K562 (cell line): ENCODE measurements around the gene MALAT1. TPM values are rescaled to one million over a fixed set of nuclear protein-coding genes. Genes with fewer than 3 reads are reported as not detected.

Experiments
- BRD9 ChIP-seq: fragments of 450-650 bp; IDR thresholded peaks from 2 replicates; pipeline ENCODE4 v1.6.1; 2018; ENCODE audit warnings: low read depth; ENCODE audit not compliant: partially characterized antibody
- COPS2 ChIP-seq: fragments of 450-650 bp; conservative IDR thresholded peaks from 2 replicates; pipeline ENCODE4 v1.6.1; 2016; ENCODE audit warnings: mild to moderate bottlenecking, moderate library complexity
- DMBX1 ChIP-seq: fragments of 250-450 bp; sonication (Bioruptor Pico); IDR thresholded peaks from 2 replicates; pipeline ENCODE4 v1.8.0; 2022; ENCODE audit warnings: inconsistent platforms, mild to moderate bottlenecking, moderate library complexity, borderline replicate concordance
- EGR1 ChIP-seq: fragments of 450-650 bp; conservative IDR thresholded peaks from 2 replicates; pipeline ENCODE4 v1.6.1; 2017; ENCODE audit warnings: mild to moderate bottlenecking
- ETV5 ChIP-seq: sonication (generic); formaldehyde crosslinking; IDR thresholded peaks from 2 replicates; pipeline ENCODE4 v1.4.0; 2020; ENCODE audit warnings: low read depth, mild to moderate bottlenecking, missing genetic modification reagents
- FOXK2 ChIP-seq, 2 experiments: fragments of 450-650 bp; IDR thresholded peaks in 1 of 2; conservative IDR thresholded peaks in 1 of 2; 2 replicates each; pipeline ENCODE4 v1.6.1; 2016; ENCODE audit warnings: low read depth in 2 of 2, mild to moderate bottlenecking in 1 of 2
- HIVEP1 ChIP-seq: fragments of 250-450 bp; sonication (Bioruptor Pico); IDR thresholded peaks from 2 replicates; pipeline ENCODE4 v1.4.0; 2020; ENCODE audit warnings: mild to moderate bottlenecking
- HMGN3 ChIP-seq: IDR thresholded peaks from 2 replicates; pipeline ENCODE4 v1.6.1; 2011; ENCODE audit warnings: borderline replicate concordance, low read depth, mild to moderate bottlenecking, mixed read lengths, low read length; ENCODE audit not compliant: insufficient read length; ENCODE audit errors: extremely low read depth
- ILK ChIP-seq: fragments of 450-650 bp; IDR thresholded peaks from 2 replicates; pipeline ENCODE4 v1.6.1; 2016; ENCODE audit warnings: missing genetic modification characterization, low read depth, mild to moderate bottlenecking, missing compliant biosample characterization, moderate library complexity, borderline replicate concordance
- IRF9 ChIP-seq: fragments of 450-650 bp; IDR thresholded peaks from 2 replicates; pipeline ENCODE4 v1.6.1; 2016; ENCODE audit warnings: missing biosample characterization, missing genetic modification characterization
- KDM2B ChIP-seq: fragments of 250-450 bp; sonication (Bioruptor Pico); IDR thresholded peaks from 2 replicates; pipeline ENCODE4 v1.8.0; 2021; ENCODE audit warnings: mild to moderate bottlenecking, moderate library complexity
- MTF1 ChIP-seq: fragments of 250-450 bp; sonication (Bioruptor Pico); IDR thresholded peaks from 2 replicates; pipeline ENCODE4 v1.9.0; 2021; ENCODE audit warnings: moderate library complexity, mild to moderate bottlenecking, inconsistent platforms, borderline replicate concordance
- NCOA6 ChIP-seq: fragments of 450-650 bp; IDR thresholded peaks from 2 replicates; pipeline ENCODE4 v1.6.1; 2017; ENCODE audit warnings: mild to moderate bottlenecking
- SP2 ChIP-seq: IDR thresholded peaks from 2 replicates; pipeline ENCODE4 v1.6.1; 2011; ENCODE audit warnings: mild to moderate bottlenecking, low read depth, low read length, moderate library complexity; ENCODE audit not compliant: poor library complexity, severe bottlenecking; ENCODE audit errors: extremely low read depth
- TEAD1 ChIP-seq, 2 experiments: fragments of 450-650 bp in 1 of 2; sonication (generic) in 1 of 2; formaldehyde crosslinking; IDR thresholded peaks; 2 replicates each; pipeline versions ENCODE4 v1.4.0 to v1.8.0; 2020 to 2022; ENCODE audit warnings: mild to moderate bottlenecking in 2 of 2, missing genetic modification reagents in 1 of 2
- THRB ChIP-seq: fragments of 450-650 bp; formaldehyde crosslinking; conservative IDR thresholded peaks from 2 replicates; pipeline ENCODE4 v1.4.0; 2022; ENCODE audit warnings: mild to moderate bottlenecking, missing genetic modification characterization
- TRIM28 ChIP-seq: fragments of 450-650 bp; IDR thresholded peaks from 2 replicates; pipeline ENCODE4 v1.6.1; 2017
- ZBED1 ChIP-seq: IDR thresholded peaks from 2 replicates; pipeline ENCODE4 v1.6.1; 2014
- ZNF133 ChIP-seq: fragments of 250-450 bp; sonication (Bioruptor Pico); IDR thresholded peaks from 2 replicates; pipeline ENCODE4 v1.4.0; 2020; ENCODE audit warnings: mild to moderate bottlenecking
- ZNF280A ChIP-seq: fragments of 450-650 bp; IDR thresholded peaks from 2 replicates; pipeline ENCODE4 v1.6.1; 2018; ENCODE audit warnings: mild to moderate bottlenecking, low read depth; ENCODE audit not compliant: partially characterized antibody
- ZNF583 ChIP-seq: fragments of 250-450 bp; sonication (Bioruptor Pico); IDR thresholded peaks from 2 replicates; pipeline ENCODE4 v1.4.0; 2020
- ZNF695 ChIP-seq: fragments of 450-650 bp; formaldehyde crosslinking; IDR thresholded peaks from 2 replicates; pipeline ENCODE4 v1.4.0; 2020; ENCODE audit warnings: mild to moderate bottlenecking, moderate library complexity
- polyA plus RNA-seq, 8 experiments: library from polyadenylated mRNA; depleted of rRNA in 4 of 8; stranded (reverse) in 5 of 8; unstranded in 3 of 8; fragments of >200 nt; fragmentation: Nextera tagmentation in 2 of 8; fragmentation: Illumina TruSeq in 1 of 8; extraction: Ambion mirVana in 2 of 8; extraction: Trizol in 1 of 8; gene quantifications; 2 replicates each; pipeline versions ENCODE4 v1.2.1 to v1.2.3, GENCODE V29; 2011 to 2014; ENCODE audit warnings: inconsistent platforms in 1 of 8, missing spikeins in 1 of 8
- total RNA-seq, 7 experiments: library from RNA; depleted of rRNA in 6 of 7; stranded (reverse); fragments of >200 nt in 6 of 7; fragmentation: Illumina TruSeq in 2 of 7; extraction: Trizol in 2 of 7; gene quantifications; 2 replicates each; pipeline versions ENCODE4 v1.2.1 to v1.2.3, GENCODE V29; 2011 to 2021; ENCODE audit warnings: low replicate concordance in 1 of 7

Gene MALAT1
- total and polyA plus RNA-seq, 9 of the 15 experiments (the other 6 are each of a cell fraction or from before 2014, with no cell fraction given): 363 to 8,715 (median 2,351) TPM

- TF ChIP-seq FOXK2 (conservative IDR thresholded peaks at IDR 0.05 in 1 of 2, IDR thresholded peaks at IDR 0.05 in 1 of 2; ENCODE audit: low read depth in 2 of 2) (0 out of 4 replicates have a peak, but pooled peaks of 1 of the 2 experiments have one; percentile 12), TRIM28 (no peak), KDM2B (CRISPR knock-in tag) (no peak), TEAD1 (CRISPR knock-in tag; IDR thresholded peaks at IDR 0.05) (peak in 1 of 2 experiments; percentile 40; a peak in 1 of 4 replicates), BRD9 (no peak), ZNF583 (CRISPR knock-in tag) (0 out of 2 replicates have a peak, but pooled peaks have one; percentile 28), DMBX1 (peak; percentile 71; the same call in 1 of the 2 replicates), ILK (tag) (no peak), EGR1 (peak; percentile 99), ZNF133 (CRISPR knock-in tag) (no peak), NCOA6 (no peak), IRF9 (tag) (0 out of 2 replicates have a peak, but pooled peaks have one; percentile 5), ZNF280A (no peak), COPS2 (no peak), ZNF695 (CRISPR knock-in tag) (no peak), SP2 (no peak), ZBED1 (peak; percentile 52; the same call in 1 of the 2 replicates), MTF1 (CRISPR knock-in tag) (no peak), ETV5 (peak; percentile 58; the same call in 1 of the 2 replicates), HMGN3 (peak; percentile 88), HIVEP1 (CRISPR knock-in tag) (no peak), THRB (no peak)
Measured at GRCh38 chr11:65478388-65479183, 20.3 kb upstream of the MALAT1 start (continued).
